GM18526 (cell line): Measurements from ENCODE around the gene PNPLA6.

Experiments used
- POLR2A ChIP-seq: IDR thresholded peaks from 3 replicates; pipeline ENCODE4 v1.6.1; 2011; ENCODE audit not compliant: insufficient read length; ENCODE audit errors: extremely low read depth

PNPLA6 gene

DNA sequence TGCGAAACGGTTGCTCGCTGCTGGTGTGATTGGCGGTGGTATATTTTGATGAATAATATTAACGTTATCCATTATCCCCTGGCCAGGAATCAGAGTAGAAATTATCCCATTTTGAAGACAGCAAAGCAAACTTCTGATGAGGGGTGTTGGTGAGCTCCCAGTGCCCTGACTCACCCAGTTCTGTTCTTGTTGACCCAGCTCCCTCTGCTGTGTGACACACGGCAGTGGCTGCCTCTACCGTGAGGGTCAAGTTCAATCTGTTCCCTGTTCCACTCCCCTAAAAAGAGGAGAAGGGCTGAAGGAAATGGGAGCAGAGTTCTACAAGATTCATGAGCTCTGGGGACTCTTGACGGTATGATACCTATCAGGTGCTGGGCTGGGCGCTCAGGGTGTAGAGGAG lies 62.2 kb downstream of the PNPLA6 start:
- TF ChIP-seq POLR2A, result no peak

DNA sequence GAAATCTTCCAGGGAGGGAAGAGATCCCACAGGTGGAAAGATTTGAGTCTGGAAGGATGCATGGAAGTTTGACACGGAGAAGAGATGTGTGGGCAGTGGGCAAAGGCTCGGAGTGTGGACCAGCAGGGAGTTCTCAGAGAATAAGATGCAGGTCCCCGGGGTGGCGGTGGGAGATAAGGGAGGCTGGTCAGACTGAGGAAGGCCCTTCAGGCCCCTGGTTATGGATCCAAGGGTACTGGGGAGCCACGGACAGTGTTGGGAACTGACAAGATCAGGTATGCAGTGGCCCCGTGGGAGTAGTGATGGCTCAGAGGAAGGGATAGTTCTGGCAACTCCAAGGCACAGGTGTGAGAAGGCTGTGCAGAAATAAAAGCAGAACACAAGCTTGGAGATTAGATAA lies 62.7 kb downstream of the PNPLA6 start:
- no peak for TF ChIP-seq POLR2A

GRCh38 chr19:7600721-7601120 lies 65.2 kb downstream of the PNPLA6 start:
- no peak for TF ChIP-seq POLR2A

DNA sequence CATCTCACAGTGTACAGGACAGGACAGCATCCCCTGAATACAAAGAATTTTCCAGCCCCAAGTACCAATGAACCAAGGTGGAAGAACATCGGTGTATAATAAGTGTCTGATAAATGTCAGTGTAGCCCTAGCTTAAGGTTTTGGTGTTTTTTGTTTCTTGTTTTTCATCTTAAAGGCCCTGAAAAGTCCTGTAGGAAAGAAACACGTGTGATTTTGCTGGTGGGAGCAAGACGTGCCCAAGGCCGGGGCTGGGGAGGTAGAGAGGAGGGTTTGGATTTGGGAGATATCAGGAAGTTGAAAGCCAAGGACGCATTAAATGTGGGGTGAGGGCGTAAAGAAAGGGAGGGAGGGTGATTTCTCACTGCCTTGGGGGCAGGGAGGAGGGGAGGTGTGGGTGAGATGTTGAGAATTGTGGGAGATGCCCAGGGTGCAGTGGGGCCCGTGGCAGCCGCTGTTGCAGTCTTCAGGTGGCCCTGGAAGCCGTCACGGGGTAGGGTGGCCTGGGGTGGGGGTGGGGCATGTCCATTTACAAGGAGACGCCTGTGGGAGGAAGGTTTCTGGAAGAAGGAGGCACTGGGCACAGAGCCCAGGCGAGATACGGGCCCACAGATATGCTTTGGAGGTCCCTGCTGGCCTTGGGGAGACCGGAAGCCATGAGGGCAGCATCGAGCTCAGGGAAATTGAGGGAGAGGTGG lies 66.9 kb downstream of the PNPLA6 start:
- no peak for TF ChIP-seq POLR2A

GRCh38 chr19:7602935-7603497 lies 67.5 kb downstream of the PNPLA6 start:
- no peak for TF ChIP-seq POLR2A

DNA sequence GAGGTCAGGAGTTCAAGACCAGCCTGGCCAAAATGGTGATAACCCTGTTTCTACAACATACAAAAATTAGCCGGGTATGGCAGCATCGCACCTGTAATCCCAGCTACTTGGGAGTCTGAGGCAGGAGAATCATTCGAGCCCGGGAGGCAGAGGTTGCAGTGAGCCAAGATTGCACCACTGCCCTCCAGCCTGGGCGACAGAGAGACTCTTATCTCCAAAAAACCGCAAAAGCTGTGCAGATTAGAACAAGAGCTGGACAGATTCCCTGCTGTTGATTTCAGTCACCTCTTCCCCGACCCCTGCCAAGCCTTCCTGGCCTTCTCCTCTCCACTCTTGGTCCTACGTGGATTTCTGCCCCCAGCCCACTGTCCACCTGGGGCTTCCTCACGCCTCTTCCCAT lies 68.4 kb downstream of the PNPLA6 start:
- TF ChIP-seq POLR2A, result no peak

DNA sequence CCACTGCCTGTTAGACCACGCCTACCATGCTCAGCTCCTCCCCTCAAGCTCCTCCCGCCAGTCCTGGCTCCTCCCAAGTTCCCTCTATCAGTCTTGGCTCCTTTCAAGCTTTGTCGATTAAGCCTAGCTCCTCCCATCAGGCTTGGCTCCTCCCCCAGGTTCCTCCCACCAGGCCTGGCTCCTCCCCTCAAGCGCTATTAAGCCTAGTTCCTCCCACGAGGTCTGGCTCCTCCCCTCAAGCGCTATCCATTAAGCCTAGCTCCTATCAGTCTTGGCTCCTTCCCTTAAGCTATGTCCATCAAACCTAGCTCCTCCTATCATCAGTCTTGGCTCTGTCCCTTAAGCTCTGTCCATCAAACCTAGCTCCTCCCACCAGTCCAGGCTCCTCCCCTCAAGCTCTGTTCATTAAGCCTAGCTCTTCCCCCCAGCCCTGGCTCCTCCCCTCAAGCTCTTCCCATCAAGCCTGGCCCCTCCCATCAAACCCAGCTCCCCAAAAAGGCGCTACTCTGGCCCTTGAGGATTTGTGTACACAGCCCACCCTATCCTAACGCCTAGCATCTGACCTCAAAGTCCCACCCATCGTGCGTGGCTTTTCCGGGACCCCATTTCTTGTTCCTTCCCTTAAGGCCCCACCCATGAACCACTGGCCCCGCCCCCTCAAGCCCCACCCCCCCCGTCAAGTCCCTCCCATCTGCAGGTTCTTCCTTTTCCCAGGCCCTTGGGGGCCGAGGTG lies 70.1 kb downstream of the PNPLA6 start:
- no peak for TF ChIP-seq POLR2A

DNA sequence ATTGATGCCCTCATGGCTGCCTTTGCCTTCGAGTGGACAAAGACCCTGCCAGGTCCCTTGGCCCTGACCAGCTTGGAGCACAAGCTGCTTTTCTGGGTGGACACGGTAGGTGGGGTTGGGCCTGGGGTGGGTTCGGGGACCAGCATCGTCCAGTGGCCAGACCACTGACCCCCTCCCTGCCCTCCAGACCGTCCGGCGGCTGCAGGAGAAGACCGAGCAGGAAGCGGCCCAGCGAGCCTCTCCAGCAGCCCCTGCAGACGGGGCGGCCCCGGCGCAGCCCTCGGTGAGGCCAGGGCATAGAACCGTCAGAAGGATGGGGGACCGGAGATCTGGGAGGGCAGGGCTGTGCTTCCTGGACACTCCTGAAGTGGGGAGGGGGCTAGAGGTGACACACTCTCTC lies 70.8 kb downstream of the PNPLA6 start:
- TF ChIP-seq POLR2A, result no peak

DNA sequence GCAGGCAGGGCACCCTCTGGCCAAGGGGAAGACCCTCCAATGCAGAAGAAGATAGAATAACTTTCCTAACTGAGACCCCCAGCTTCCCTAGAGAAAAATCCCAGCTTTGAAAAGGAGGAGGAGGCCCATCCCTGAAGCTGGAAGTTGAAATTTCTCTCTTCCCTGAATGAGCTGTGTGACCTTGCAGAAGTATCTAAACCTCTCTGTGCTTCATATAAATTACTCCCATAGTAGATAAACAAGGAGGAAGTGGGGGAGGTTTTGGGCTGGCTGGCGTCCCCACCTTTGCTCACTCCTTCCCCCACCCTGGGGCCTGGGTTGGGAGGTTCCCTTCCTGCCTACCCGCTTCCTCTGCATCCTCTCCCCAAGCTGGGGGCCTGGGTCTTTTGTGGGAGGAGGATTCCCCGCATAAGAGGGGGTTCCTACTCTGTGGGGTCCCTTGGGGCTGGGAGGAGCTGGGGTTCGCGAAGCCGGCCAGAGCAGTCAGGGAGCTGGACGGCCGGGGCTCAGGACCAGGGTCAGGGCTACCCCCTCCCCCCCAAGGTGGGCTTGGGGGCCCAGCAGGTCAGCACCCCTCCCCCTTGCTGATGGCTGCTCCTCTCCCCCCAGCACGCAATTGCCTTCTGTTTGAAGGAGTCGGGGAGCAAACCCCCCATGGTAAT lies 71.8 kb downstream of the PNPLA6 start:
- no peak for TF ChIP-seq POLR2A

DNA sequence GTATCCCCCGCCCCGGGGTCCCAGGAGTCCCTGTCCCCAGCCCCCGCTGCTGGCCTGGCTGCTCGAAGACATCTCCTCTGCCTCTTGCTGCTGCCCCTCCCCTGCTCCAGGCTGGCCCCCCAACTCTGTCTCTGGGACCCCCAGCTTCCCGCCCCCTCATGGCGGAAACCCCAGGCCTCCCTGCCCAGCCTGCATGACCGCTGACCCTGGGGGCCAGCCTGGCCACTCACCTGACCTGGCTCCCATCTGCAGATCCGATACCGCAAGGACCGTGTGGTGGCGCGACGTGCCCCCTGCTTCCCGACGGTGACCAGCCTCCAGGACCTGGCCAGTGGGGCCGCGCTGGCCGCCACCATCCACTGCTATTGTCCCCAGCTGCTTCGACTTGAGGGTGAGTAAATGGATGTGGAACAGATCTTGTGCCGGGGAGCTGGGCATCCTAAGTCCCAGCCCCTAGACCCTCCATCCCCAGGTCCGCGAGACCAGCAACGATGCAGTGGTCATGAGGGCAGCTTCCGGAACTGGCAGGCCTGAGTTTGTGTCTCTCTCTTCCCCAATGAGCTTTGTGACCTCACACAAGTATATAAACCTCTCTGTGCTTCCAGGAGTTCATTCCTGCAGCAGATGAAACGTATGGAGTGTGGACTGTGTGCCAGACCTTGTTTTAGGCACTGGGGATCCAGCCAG lies 72.5 kb downstream of the PNPLA6 start:
- TF ChIP-seq POLR2A, result no peak

GRCh38 chr19:7610491-7611240 lies 75.1 kb downstream of the PNPLA6 start:
- no peak for TF ChIP-seq POLR2A
